PC-9 (cell line): ENCODE results near the gene AKAP8.

ENCODE experiments used
- CTCF ChIP-seq: fragments of 200-600 bp; sonication (generic); conservative IDR thresholded peaks from 2 replicates; pipeline ENCODE4 v1.6.1; 2017; ENCODE audit warnings: mixed run types, antibody characterized with exemption, mild to moderate bottlenecking, moderate library complexity
- EZH2 ChIP-seq: fragments of 200-600 bp; sonication (generic); IDR thresholded peaks from 2 replicates; pipeline ENCODE4 v1.8.0; 2017; ENCODE audit warnings: antibody characterized with exemption, low read depth

- TF ChIP-seq CTCF (no peak), EZH2 (no peak)
These were observed 2.3 kb upstream of the AKAP8 start for GRCh38 chr19:15381864-15382263.
